GM23338 (cell line): ENCODE measurements around the gene RBM33. TPM values are rescaled to one million over a fixed set of nuclear protein-coding genes. Genes with fewer than 3 reads are reported as not detected.

Source experiments
- ATAC-seq: fragments of 200-7000 bp; cut with Tn5 transposase; 3 replicates; pipeline ENCODE4 v1.9.1; 2020
- DNase-seq: peaks from one replicate; pipeline ENCODE4 v3.0.0-alpha.2; 2015; ENCODE audit warnings: low spot score
- H2AFZ ChIP-seq: fragments of 200-600 bp; sonication (generic); 2 replicates; pipeline ENCODE4 v1.8.0; 2016; ENCODE audit warnings: antibody characterized with exemption, mild to moderate bottlenecking, moderate library complexity
- H3F3A ChIP-seq: fragments of 200-600 bp; sonication (generic); replicated peaks from 2 replicates; pipeline ENCODE4 v1.8.0; 2017; ENCODE audit warnings: antibody characterized with exemption, mixed run types, low read depth
- H3K27ac ChIP-seq: fragments of 200-600 bp; sonication (generic); 2 replicates; pipeline ENCODE4 v1.6.1; 2016; ENCODE audit warnings: low read depth
- H3K27me3 ChIP-seq: fragments of 200-600 bp; sonication (generic); 2 replicates; pipeline ENCODE4 v1.8.0; 2016; ENCODE audit warnings: mild to moderate bottlenecking, mixed run types, moderate library complexity; ENCODE audit not compliant: insufficient read depth
- H3K36me3 ChIP-seq: fragments of 200-600 bp; sonication (generic); 2 replicates; pipeline ENCODE4 v1.8.0; 2016; ENCODE audit warnings: mild to moderate bottlenecking; ENCODE audit not compliant: insufficient read depth
- H3K4me1 ChIP-seq: fragments of 200-600 bp; sonication (generic); 2 replicates; pipeline ENCODE4 v1.8.0; 2016; ENCODE audit warnings: mild to moderate bottlenecking, moderate library complexity; ENCODE audit not compliant: insufficient read depth
- H3K4me2 ChIP-seq: fragments of 200-600 bp; sonication (generic); 2 replicates; pipeline ENCODE4 v1.7.1; 2017; ENCODE audit warnings: mixed run types
- H3K4me3 ChIP-seq: fragments of 200-600 bp; sonication (generic); 2 replicates; pipeline ENCODE4 v1.6.1; 2016; ENCODE audit warnings: mixed run types
- H3K79me2 ChIP-seq: fragments of 200-600 bp; sonication (generic); replicated peaks from 2 replicates; pipeline ENCODE4 v1.8.0; 2017; ENCODE audit warnings: mild to moderate bottlenecking; ENCODE audit not compliant: insufficient read depth
- H3K9me2 ChIP-seq: fragments of 200-600 bp; sonication (generic); 2 replicates; pipeline ENCODE4 v1.8.0; 2017; ENCODE audit not compliant: insufficient read depth
- H4K20me1 ChIP-seq: fragments of 200-600 bp; sonication (generic); replicated peaks from 2 replicates; pipeline ENCODE4 v1.8.0; 2017; ENCODE audit warnings: mild to moderate bottlenecking; ENCODE audit not compliant: insufficient read depth
- H3K27ac Mint-ChIP-seq: 2 replicates; pipeline ENCODE4 v1.8.0; 2020; ENCODE audit warnings: inconsistent platforms, mild to moderate bottlenecking, moderate library complexity, mixed read lengths
- H3K27me3 Mint-ChIP-seq: 3 replicates; pipeline ENCODE4 v1.8.0; 2022; ENCODE audit warnings: low read depth, mild to moderate bottlenecking, moderate library complexity, mixed read lengths, inconsistent platforms; ENCODE audit not compliant: insufficient read depth, poor library complexity
- H3K36me3 Mint-ChIP-seq: 3 replicates; pipeline ENCODE4 v1.8.0; 2021; ENCODE audit warnings: low read depth, mild to moderate bottlenecking, inconsistent platforms, moderate library complexity, mixed read lengths
- H3K4me1 Mint-ChIP-seq: 3 replicates; pipeline ENCODE4 v1.8.0; 2020; ENCODE audit warnings: mild to moderate bottlenecking, inconsistent platforms, mixed read lengths
- H3K4me3 Mint-ChIP-seq: 3 replicates; pipeline ENCODE4 v1.8.0; 2021; ENCODE audit warnings: moderate library complexity, mild to moderate bottlenecking, inconsistent platforms, mixed read lengths
- H3K9me3 Mint-ChIP-seq: 3 replicates; pipeline ENCODE4 v1.8.0; 2020; ENCODE audit warnings: moderate library complexity, mild to moderate bottlenecking, inconsistent platforms, mixed read lengths
- CREB1 ChIP-seq: fragments of 250-450 bp; sonication (Bioruptor Pico); IDR thresholded peaks from 2 replicates; pipeline ENCODE4 v1.5.0; 2020; ENCODE audit warnings: low read depth, mild to moderate bottlenecking, moderate library complexity
- CTCF ChIP-seq, 2 experiments: fragments of 200-600 bp in 1 of 2; sonication (generic) in 1 of 2; conservative IDR thresholded peaks; 2 replicates each; pipeline versions ENCODE4 v1.5.1 to v1.6.1; 2016 to 2017; ENCODE audit warnings: antibody characterized with exemption in 2 of 2, low read depth in 2 of 2, mild to moderate bottlenecking in 2 of 2, moderate library complexity in 1 of 2
- ETS1 ChIP-seq: IDR thresholded peaks from 2 replicates; pipeline ENCODE4 v1.6.1; 2016; ENCODE audit warnings: antibody characterized with exemption
- EZH2 ChIP-seq: fragments of 200-600 bp; sonication (generic); IDR thresholded peaks from one replicate; pipeline ENCODE4 v1.8.0; 2017; ENCODE audit warnings: antibody characterized with exemption, mild to moderate bottlenecking, low read depth; ENCODE audit not compliant: unreplicated experiment
- EZH2phosphoT487 ChIP-seq: fragments of 200-600 bp; sonication (generic); IDR thresholded peaks from one replicate; pipeline ENCODE4 v1.8.1; 2018; ENCODE audit warnings: antibody characterized with exemption; ENCODE audit not compliant: unreplicated experiment
- JUNB ChIP-seq: IDR thresholded peaks from one replicate; pipeline ENCODE4 v1.6.1; 2016; ENCODE audit warnings: antibody characterized with exemption; ENCODE audit not compliant: unreplicated experiment
- NANOG ChIP-seq: IDR thresholded peaks from 2 replicates; pipeline ENCODE4 v1.6.1; 2016; ENCODE audit warnings: antibody characterized with exemption, borderline replicate concordance
- POLR2AphosphoS5 ChIP-seq: IDR thresholded peaks from 2 replicates; pipeline ENCODE4 v1.6.1; 2016; ENCODE audit warnings: antibody characterized with exemption, low read depth
- REST ChIP-seq: IDR thresholded peaks from one replicate; pipeline ENCODE4 v1.6.1; 2018; ENCODE audit warnings: antibody characterized with exemption; ENCODE audit not compliant: unreplicated experiment
- STAT1 ChIP-seq: IDR thresholded peaks from one replicate; pipeline ENCODE4 v1.6.1; 2016; ENCODE audit warnings: antibody characterized with exemption; ENCODE audit not compliant: unreplicated experiment
- ZNF114 ChIP-seq: fragments of 250-450 bp; sonication (Bioruptor Pico); IDR thresholded peaks from 2 replicates; pipeline ENCODE4 v1.5.0; 2020; ENCODE audit warnings: mild to moderate bottlenecking, moderate library complexity
- ZNF331 ChIP-seq: fragments of 250-450 bp; sonication (Bioruptor Pico); IDR thresholded peaks from 2 replicates; pipeline ENCODE4 v1.5.0; 2020; ENCODE audit warnings: low read depth, mild to moderate bottlenecking, moderate library complexity
- ZNF462 ChIP-seq: fragments of 250-450 bp; sonication (Bioruptor Pico); IDR thresholded peaks from 2 replicates; pipeline ENCODE4 v1.5.0; 2020; ENCODE audit warnings: mild to moderate bottlenecking, moderate library complexity
- polyA plus RNA-seq: library from polyadenylated mRNA; unstranded; fragments of >200 nt; fragmentation: Nextera tagmentation; extraction: Ambion mirVana; gene quantifications from 2 replicates; pipeline ENCODE4 v1.2.1, GENCODE V29; 2016
- total RNA-seq: library from RNA; depleted of rRNA; stranded (reverse); fragments of >200 nt; shearing (Covaris generic); gene quantifications from 2 replicates; pipeline ENCODE4 v1.2.3, GENCODE V29; 2014

Gene RBM33
- total and polyA plus RNA-seq, 2 experiments from 2014 or later: 47.7 to 94.7 TPM

GRCh38 chr7:155706376-155706775 lies 61.9 kb downstream of the RBM33 start:
- H3K27me3 Mint-ChIP-seq: peaks cover 6% of the 10 kb centered on the region
- Histone ChIP-seq H3K4me1 (peaks cover 5% of the 10 kb centered on the region; the same call in 1 of the 2 replicates), H4K20me1 (peaks cover 15% of the 10 kb centered on the region), H3K4me2 (no peak overlapping the region), H2AFZ (no peak overlapping the region), H3K4me3 (no peak overlapping the region), H3K27ac (no peak overlapping the region), H3K27me3 (no peaks in the 10 kb centered on the region), H3K79me2 (peaks cover 55% of the 10 kb centered on the region), H3K9me2 (no peaks in the 10 kb centered on the region), H3F3A (no peaks in the 10 kb centered on the region), H3K36me3 (peaks cover 31% of the 10 kb centered on the region)
- no peak overlapping the region for H3K4me3 Mint-ChIP-seq
- peaks cover 39% of the 10 kb centered on the region for H3K36me3 Mint-ChIP-seq
- TF ChIP-seq EZH2: no peak
- TF ChIP-seq CREB1 (CRISPR knock-in tag): no peak
- TF ChIP-seq ZNF114 (CRISPR knock-in tag): no peak
- no peak for TF ChIP-seq ZNF462 (CRISPR knock-in tag)
- TF ChIP-seq EZH2phosphoT487: no peak
- no peak for TF ChIP-seq POLR2AphosphoS5
- no peak for TF ChIP-seq STAT1
- no peak for TF ChIP-seq ETS1
- TF ChIP-seq CTCF (conservative IDR thresholded peaks at IDR 0.05; ENCODE audit: low read depth in 2 of 2): no peak
- TF ChIP-seq ZNF331 (CRISPR knock-in tag): no peak
- TF ChIP-seq JUNB: no peak
- no peak for TF ChIP-seq NANOG
- no peak for TF ChIP-seq REST
- ATAC-seq: no peak
- DNase-seq: no peak
- H3K9me3 Mint-ChIP-seq: no peaks in the 10 kb centered on the region
- no peak overlapping the region for H3K27ac Mint-ChIP-seq
- no peaks in the 10 kb centered on the region for H3K4me1 Mint-ChIP-seq
